LNCAP (cell line): ENCODE results near the gene CCDC12.

Experiments used
- TF ChIP-seq, protein P1 (sequence below): fragments of 450-650 bp; IDR thresholded peaks from 2 replicates; pipeline ENCODE4 v1.5.1; 2017; ENCODE audit warnings: mild to moderate bottlenecking

CCDC12 gene

DNA sequence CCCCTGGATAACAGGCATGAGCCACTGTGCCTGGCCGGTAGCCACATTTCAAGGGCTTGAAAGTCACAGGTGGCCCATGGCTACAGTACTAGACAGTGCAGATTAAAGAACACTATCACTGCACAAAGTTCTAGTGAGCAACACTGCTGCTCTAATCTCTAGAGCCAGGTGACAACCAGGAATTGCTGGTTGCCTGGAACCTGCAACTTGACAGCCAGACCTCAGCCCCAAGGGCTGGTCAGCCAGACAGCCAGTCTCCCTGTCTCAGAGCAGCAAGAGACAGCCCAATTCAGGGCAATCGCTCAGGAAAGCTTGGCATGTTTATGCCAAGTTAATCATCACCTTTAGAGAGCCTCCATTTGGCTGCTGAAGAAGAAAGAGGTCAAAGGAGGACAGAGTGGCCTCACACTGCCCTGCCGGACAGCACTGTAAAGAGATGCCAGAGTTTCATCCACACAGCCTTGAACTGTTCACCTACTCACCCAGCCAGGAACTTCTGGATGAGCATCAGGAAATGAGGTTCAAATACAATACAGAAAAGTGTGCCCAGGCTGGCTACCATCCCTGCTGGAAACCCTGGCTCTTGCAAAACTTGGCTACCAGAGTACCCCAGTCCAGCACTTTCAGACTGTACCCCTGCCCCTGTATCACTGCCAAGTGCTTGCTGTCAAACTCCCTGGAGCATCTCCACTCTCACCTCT lies 6.0 kb downstream of the CCDC12 start:
- TF ChIP-seq, protein P1, sequence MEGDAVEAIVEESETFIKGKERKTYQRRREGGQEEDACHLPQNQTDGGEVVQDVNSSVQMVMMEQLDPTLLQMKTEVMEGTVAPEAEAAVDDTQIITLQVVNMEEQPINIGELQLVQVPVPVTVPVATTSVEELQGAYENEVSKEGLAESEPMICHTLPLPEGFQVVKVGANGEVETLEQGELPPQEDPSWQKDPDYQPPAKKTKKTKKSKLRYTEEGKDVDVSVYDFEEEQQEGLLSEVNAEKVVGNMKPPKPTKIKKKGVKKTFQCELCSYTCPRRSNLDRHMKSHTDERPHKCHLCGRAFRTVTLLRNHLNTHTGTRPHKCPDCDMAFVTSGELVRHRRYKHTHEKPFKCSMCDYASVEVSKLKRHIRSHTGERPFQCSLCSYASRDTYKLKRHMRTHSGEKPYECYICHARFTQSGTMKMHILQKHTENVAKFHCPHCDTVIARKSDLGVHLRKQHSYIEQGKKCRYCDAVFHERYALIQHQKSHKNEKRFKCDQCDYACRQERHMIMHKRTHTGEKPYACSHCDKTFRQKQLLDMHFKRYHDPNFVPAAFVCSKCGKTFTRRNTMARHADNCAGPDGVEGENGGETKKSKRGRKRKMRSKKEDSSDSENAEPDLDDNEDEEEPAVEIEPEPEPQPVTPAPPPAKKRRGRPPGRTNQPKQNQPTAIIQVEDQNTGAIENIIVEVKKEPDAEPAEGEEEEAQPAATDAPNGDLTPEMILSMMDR = no peak

- TF ChIP-seq, protein P1 = no peak
Observed at GRCh38 chr3:46968783-46969428, 7.6 kb downstream of the CCDC12 start.

DNA sequence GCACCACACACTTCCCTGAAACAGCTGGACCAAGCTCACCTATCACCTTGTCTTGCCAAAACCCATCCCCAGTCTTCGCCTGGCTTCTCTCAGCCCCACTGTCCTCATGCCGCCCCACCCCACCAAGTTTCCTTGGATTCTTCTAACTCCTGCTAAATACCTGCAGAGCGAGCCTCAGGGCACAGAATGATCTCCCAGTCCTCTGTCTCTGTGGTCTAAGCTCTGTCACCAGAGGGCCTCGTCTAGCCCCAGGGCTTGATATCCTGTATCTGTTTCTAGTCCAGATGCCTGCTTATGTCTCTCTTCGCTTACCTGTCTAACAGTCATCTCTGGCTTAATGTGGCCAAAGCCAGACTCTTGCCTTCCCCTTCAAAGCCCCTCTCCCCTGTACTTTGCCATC lies 9.7 kb downstream of the CCDC12 start:
- TF ChIP-seq, protein P1 = no peak

DNA sequence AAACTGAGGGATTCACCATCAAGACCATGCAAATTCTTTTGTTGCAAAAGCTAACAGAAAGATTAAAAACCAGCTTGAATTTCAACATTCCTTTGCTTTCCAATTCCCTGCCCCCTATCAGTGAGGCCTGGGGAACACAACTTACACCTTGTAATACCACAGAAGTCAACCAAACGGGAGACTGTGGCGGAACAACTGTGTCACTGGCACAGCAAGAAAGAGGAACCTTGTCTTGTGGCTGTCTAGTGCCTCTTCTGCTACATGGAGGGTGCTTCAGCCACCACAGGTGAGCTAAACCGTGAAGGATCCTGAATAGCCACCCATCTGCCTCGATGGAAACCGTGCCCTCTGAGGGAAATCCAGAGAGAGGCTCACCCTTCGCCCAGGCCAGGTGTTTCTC lies 11.4 kb downstream of the CCDC12 start:
- TF ChIP-seq, protein P1 = no peak

DNA sequence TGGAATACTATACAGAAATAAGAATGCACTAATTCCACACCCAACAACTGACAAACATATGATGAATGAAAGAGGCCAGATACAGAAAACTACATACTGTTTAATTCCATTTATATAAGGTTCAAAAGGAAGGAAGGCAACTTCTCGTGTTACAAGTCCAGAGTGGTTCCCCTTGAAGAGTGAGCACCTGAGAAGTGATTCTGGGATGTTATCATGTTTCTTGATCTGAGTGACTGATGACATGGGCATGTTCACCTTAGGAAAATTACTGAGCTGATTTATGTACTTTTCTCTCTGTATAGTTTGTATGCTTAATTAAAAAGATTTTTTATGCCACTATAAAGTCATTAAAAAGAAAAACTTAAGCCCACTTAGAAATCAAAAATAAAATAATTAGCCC lies 13.6 kb downstream of the CCDC12 start:
- TF ChIP-seq, protein P1 = no peak

GRCh38 chr3:46962427-46962826 lies 14.1 kb downstream of the CCDC12 start:
- TF ChIP-seq, protein P1 = no peak

GRCh38 chr3:46960835-46961234 lies 15.7 kb downstream of the CCDC12 start:
- TF ChIP-seq, protein P1 = no peak
